Ishikawa (cell line): ENCODE measurements around the gene AGFG1.

Experiments used
- CEBPB ChIP-seq: IDR thresholded peaks from 2 replicates; pipeline ENCODE4 v1.6.1; 2012
- CREB1 ChIP-seq: IDR thresholded peaks from 2 replicates; pipeline ENCODE4 v1.6.1; 2012; ENCODE audit warnings: low read depth
- EP300 ChIP-seq: IDR thresholded peaks from 2 replicates; pipeline ENCODE4 v1.6.1; 2012; ENCODE audit warnings: borderline replicate concordance
- FOXM1 ChIP-seq: IDR thresholded peaks from 2 replicates; pipeline ENCODE4 v1.6.1; 2012; ENCODE audit warnings: low read depth, borderline replicate concordance
- RAD21 ChIP-seq: IDR thresholded peaks from 2 replicates; pipeline ENCODE4 v1.6.1; 2012; ENCODE audit warnings: low read depth
- TAF1 ChIP-seq: IDR thresholded peaks from 2 replicates; pipeline ENCODE4 v1.6.1; 2012; ENCODE audit warnings: low read depth, mild to moderate bottlenecking
- TCF12 ChIP-seq: IDR thresholded peaks from 2 replicates; pipeline ENCODE4 v1.6.1; 2012; ENCODE audit warnings: low read depth
- USF1 ChIP-seq: IDR thresholded peaks from 2 replicates; pipeline ENCODE4 v1.6.1; 2012
- YY1 ChIP-seq: IDR thresholded peaks from 2 replicates; pipeline ENCODE4 v1.6.1; 2012; ENCODE audit warnings: low read depth
- ZBTB7A ChIP-seq: IDR thresholded peaks from 2 replicates; pipeline ENCODE4 v1.6.1; 2012; ENCODE audit warnings: low read depth
- TF ChIP-seq, protein P1 (sequence below): IDR thresholded peaks from 2 replicates; pipeline ENCODE4 v1.6.1; 2012; ENCODE audit warnings: low read depth, mild to moderate bottlenecking
- TF ChIP-seq, protein P2 (sequence below): IDR thresholded peaks from 2 replicates; pipeline ENCODE4 v1.6.1; 2012

DNA sequence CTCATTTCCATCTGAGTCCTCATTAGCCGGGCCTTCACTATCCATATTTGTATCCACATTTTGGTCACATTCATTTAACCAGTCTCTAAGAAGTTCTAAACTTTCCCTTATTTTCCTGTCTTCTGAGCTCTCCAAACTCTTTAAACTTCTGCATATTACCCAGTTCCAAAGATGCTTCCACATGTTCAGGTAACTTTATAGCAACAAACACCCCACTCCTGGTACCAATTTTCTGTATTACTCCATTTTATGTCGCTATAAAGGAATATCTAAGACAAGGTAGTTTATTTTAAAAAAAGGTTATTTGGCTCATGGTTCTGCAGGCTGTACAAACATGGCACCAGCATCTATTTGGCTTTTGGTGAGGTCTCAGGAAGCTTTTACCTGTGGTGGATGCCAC, 38.8 kb upstream of the AGFG1 start:
- TF ChIP-seq TCF12 (no peak), CEBPB (no peak), ZBTB7A (no peak), YY1 (no peak), FOXM1 (no peak), EP300 (no peak), USF1 (no peak), TAF1 (no peak), CREB1 (no peak), RAD21 (no peak)
- TF ChIP-seq, protein P1, sequence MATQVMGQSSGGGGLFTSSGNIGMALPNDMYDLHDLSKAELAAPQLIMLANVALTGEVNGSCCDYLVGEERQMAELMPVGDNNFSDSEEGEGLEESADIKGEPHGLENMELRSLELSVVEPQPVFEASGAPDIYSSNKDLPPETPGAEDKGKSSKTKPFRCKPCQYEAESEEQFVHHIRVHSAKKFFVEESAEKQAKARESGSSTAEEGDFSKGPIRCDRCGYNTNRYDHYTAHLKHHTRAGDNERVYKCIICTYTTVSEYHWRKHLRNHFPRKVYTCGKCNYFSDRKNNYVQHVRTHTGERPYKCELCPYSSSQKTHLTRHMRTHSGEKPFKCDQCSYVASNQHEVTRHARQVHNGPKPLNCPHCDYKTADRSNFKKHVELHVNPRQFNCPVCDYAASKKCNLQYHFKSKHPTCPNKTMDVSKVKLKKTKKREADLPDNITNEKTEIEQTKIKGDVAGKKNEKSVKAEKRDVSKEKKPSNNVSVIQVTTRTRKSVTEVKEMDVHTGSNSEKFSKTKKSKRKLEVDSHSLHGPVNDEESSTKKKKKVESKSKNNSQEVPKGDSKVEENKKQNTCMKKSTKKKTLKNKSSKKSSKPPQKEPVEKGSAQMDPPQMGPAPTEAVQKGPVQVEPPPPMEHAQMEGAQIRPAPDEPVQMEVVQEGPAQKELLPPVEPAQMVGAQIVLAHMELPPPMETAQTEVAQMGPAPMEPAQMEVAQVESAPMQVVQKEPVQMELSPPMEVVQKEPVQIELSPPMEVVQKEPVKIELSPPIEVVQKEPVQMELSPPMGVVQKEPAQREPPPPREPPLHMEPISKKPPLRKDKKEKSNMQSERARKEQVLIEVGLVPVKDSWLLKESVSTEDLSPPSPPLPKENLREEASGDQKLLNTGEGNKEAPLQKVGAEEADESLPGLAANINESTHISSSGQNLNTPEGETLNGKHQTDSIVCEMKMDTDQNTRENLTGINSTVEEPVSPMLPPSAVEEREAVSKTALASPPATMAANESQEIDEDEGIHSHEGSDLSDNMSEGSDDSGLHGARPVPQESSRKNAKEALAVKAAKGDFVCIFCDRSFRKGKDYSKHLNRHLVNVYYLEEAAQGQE = no peak
- TF ChIP-seq, protein P2, sequence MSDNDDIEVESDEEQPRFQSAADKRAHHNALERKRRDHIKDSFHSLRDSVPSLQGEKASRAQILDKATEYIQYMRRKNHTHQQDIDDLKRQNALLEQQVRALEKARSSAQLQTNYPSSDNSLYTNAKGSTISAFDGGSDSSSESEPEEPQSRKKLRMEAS = no peak
